ENCODE measurements around the gene CHSY1. TPM values are rescaled to one million over a fixed set of nuclear protein-coding genes. Genes with fewer than 3 reads are reported as not detected.

The CHSY1 gene
- total and polyA plus RNA-seq, 2 of the 13 experiments (the other 11 are each of a cell fraction or from before 2014, with no cell fraction given), result 13.3 to 13.7 TPM

DNA sequence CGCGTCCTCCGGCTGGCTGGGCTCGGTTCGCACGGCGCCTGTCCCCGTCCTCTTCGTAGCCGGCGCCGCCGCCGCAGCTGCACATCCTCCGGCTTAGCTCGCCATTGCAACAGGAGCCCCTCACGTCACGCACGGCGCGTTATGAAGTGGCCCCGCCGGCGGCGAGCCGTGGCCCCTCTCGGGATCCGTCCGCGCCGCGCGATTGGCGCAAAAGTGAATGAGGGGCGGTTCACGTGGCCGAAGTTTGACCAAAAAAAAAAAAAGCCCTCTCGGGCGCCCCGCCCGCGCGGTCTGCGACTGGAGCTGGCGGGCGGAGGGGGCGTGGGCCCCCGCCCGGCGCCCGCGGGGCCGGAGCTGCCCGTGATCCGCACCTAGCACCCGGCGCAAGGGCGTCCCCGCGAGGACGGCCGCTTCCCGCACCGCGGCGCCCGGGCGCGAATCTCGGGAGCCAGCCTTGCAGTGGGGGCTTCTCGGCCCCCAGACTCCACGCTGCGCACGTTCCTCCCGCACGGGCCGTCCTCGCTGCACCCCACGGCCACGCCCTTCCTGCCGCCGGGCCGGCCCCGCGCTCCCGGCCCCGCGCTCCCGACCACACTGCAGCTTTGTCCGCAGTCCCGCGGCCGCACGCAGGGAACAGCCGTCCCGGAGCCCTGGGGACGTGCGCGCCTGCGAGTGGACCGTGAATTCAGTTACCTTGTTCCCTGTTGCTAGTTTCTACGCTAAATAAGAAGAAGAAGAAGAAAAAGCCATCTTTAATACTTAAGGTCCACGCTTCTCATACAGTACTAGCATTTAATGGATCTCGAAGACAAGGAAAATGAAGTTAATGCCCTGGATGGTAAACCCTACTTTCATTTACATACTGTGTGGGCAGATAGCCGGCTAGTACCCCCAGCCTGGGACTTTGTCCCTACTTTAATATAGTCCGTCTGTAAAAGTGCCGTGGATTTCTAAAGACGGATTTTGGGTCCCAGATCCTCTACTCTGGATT lies at the start of gene CHSY1 (continued):
- TF ChIP-seq SALL2 (CRISPR knock-in tag; IDR thresholded peaks at IDR 0.05) (peak; percentile 47; the same call in 1 of the 2 replicates), HOXA5 (CRISPR knock-in tag; IDR thresholded peaks at IDR 0.05) (peak; percentile 34; the same call in 1 of the 2 replicates), HDAC1 (CRISPR knock-in tag; IDR thresholded peaks at IDR 0.05) (peak; percentile 65), DNMT3B (CRISPR knock-in tag; conservative IDR thresholded peaks at IDR 0.05) (no peak), ZNF709 (CRISPR knock-in tag; IDR thresholded peaks at IDR 0.05) (no peak), ZNF792 (CRISPR knock-in tag; IDR thresholded peaks at IDR 0.05) (peak; percentile 30; the same call in 1 of the 2 replicates), NFYC (CRISPR knock-in tag; IDR thresholded peaks at IDR 0.05) (peak; percentile 77), ZNF570 (CRISPR knock-in tag; IDR thresholded peaks at IDR 0.05; ENCODE audit: borderline replicate concordance) (no peak), RARA (CRISPR knock-in tag; IDR thresholded peaks at IDR 0.05) (no peak), RBM39 (IDR thresholded peaks at IDR 0.05; ENCODE audit: low read depth, low read length, poor library complexity, severe bottlenecking) (peak; percentile 72), CEBPB (IDR thresholded peaks at IDR 0.05; ENCODE audit: borderline replicate concordance, low read depth, low read length) (peak; percentile 59; the same call in 1 of the 2 replicates), HDAC2 (CRISPR knock-in tag; IDR thresholded peaks at IDR 0.05) (peak; percentile 39; the same call in 1 of the 2 replicates), ZNF737 (CRISPR knock-in tag; IDR thresholded peaks at IDR 0.05; ENCODE audit: borderline replicate concordance) (no peak), ELF3 (CRISPR knock-in tag; IDR thresholded peaks at IDR 0.05) (no peak), MED13 (CRISPR knock-in tag; IDR thresholded peaks at IDR 0.05) (no peak), ZNF430 (CRISPR knock-in tag; IDR thresholded peaks at IDR 0.05) (peak; percentile 19; the same call in 1 of the 2 replicates), ZBTB7B (CRISPR knock-in tag; IDR thresholded peaks at IDR 0.05) (no peak), ETV6 (CRISPR knock-in tag; conservative IDR thresholded peaks at IDR 0.05) (0 out of 2 replicates have a peak, but pooled peaks have one; percentile 56), POGZ (CRISPR knock-in tag; IDR thresholded peaks at IDR 0.05) (peak; percentile 51; the same call in 1 of the 2 replicates)
- TF ChIP-seq, protein P1, sequence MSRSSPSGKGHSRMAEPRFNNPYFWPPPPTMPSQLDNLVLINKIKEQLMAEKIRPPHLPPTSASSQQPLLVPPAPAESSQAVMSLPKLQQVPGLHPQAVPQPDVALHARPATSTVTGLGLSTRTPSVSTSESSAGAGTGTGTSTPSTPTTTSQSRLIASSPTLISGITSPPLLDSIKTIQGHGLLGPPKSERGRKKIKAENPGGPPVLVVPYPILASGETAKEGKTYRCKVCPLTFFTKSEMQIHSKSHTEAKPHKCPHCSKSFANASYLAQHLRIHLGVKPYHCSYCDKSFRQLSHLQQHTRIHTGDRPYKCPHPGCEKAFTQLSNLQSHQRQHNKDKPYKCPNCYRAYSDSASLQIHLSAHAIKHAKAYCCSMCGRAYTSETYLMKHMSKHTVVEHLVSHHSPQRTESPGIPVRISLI (CRISPR knock-in tag; IDR thresholded peaks at IDR 0.05; ENCODE audit: borderline replicate concordance), result peak; percentile 95
- TF ChIP-seq, protein P2, sequence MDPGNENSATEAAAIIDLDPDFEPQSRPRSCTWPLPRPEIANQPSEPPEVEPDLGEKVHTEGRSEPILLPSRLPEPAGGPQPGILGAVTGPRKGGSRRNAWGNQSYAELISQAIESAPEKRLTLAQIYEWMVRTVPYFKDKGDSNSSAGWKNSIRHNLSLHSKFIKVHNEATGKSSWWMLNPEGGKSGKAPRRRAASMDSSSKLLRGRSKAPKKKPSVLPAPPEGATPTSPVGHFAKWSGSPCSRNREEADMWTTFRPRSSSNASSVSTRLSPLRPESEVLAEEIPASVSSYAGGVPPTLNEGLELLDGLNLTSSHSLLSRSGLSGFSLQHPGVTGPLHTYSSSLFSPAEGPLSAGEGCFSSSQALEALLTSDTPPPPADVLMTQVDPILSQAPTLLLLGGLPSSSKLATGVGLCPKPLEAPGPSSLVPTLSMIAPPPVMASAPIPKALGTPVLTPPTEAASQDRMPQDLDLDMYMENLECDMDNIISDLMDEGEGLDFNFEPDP (CRISPR knock-in tag; conservative IDR thresholded peaks at IDR 0.05), result no peak
- TF ChIP-seq, protein P3, sequence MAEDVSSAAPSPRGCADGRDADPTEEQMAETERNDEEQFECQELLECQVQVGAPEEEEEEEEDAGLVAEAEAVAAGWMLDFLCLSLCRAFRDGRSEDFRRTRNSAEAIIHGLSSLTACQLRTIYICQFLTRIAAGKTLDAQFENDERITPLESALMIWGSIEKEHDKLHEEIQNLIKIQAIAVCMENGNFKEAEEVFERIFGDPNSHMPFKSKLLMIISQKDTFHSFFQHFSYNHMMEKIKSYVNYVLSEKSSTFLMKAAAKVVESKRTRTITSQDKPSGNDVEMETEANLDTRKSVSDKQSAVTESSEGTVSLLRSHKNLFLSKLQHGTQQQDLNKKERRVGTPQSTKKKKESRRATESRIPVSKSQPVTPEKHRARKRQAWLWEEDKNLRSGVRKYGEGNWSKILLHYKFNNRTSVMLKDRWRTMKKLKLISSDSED (CRISPR knock-in tag; IDR thresholded peaks at IDR 0.05), result no peak
- TF ChIP-seq, protein P4, sequence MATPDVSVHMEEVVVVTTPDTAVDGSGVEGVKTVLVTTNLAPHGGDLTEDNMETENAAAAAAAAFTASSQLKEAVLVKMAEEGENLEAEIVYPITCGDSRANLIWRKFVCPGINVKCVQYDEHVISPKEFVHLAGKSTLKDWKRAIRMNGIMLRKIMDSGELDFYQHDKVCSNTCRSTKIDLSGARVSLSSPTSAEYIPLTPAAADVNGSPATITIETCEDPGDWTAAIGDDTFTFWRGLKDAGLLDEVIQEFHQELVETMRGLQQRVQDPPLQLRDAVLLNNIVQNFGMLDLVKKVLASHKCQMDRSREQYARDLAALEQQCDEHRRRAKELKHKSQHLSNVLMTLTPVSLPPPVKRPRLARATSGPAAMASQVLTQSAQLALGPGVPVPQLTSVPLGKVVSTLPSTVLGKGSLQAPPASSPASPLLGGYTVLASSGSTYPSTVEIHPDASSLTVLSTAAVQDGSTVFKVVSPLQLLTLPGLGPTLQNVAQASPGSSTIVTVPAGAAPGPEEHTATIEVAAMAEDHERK (CRISPR knock-in tag; IDR thresholded peaks at IDR 0.05; ENCODE audit: low read depth), result peak; percentile 43; the same call in 1 of the 2 replicates

Data from HepG2 (cell line).